ENCODE data around the gene LDB1.

DNA sequence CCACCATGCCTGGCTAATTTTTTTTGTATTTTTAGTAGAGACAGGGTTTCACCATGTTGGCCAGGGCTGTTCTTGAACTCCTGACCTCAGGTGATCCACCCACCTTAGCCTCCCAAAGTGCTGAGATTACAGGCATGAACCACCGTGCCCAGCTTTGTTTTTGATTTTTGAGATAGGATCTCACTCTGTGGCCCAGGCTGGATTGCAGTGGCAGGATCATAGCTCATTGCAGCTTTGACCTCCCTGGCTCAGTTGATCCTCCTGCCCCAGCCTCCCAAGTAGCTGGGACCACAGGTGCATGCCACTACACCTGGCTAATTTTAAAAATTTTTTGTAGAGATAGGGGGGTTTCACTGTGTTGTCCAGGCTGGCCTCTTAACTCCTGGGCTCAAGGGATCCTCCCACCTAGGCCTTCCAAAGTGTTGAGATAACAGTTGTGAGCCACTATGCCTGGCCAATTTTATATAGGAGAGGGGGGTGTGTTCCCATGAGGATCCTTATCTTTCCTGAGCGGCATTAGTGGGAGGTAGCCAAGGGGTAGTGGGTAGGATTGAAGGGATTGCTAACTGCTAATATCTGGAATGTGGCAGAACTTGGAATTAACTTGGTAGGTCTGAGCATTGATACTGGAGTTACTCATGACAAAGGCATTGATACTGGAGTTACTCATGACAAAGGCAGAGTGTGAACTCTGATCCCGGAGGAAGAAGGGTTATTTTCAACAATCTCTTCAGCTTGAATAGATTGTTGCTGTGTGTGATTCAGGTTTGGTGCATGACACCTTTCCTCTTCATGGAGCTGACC is 31.0 kb upstream of the LDB1 start:
- TF ChIP-seq CTCF (IDR thresholded peaks at IDR 0.05; ENCODE audit: low read depth, low read length, poor library complexity, severe bottlenecking) (no peak), EZH2phosphoT487 (IDR thresholded peaks at IDR 0.05; ENCODE audit: borderline replicate concordance, low read length) (no peak)
